Endometrial microvascular endothelial cells (primary cell): ENCODE results near the gene PEX11A. TPM values are rescaled to one million over a fixed set of nuclear protein-coding genes. Genes with fewer than 3 reads are reported as not detected.

Experiments used
- in situ Hi-C: cut with HindIII; loops from 2 replicates; pipeline ENCODE4 v1.10.0; 2017; ENCODE audit warnings: low sequenced_read_pairs, low pct_unique_long_range_greater_than_20kb; ENCODE audit errors: inconsistent ontology term
- total RNA-seq: library from RNA; depleted of rRNA; stranded (reverse); fragments of >200 nt; gene quantifications from one replicate; pipeline ENCODE4 v1.2.3, GENCODE V29; 2015; ENCODE audit errors: inconsistent ontology term

PEX11A gene
- total RNA-seq, 1 donor from 2014 or later, result 4.8 TPM

GRCh38 chr15:89680282-89680873, 10.2 kb downstream of the PEX11A start:
- in situ Hi-C loops, result no loop called here

GRCh38 chr15:89679212-89679611, 11.3 kb downstream of the PEX11A start, which contains the start of gene PLIN1:
PLIN1 (minus strand) TSS chr15:89679367; CDS start chr15:89677489, 1,878 bp downstream.
- in situ Hi-C loops, result no loop called here

GRCh38 chr15:89677381-89677780, 13.2 kb downstream of the PEX11A start:
- in situ Hi-C loops, result no loop called here

GRCh38 chr15:89675606-89676005, 14.9 kb downstream of the PEX11A start:
- in situ Hi-C loops, result no loop called here

- in situ Hi-C loops, result no loop called here
Observed at GRCh38 chr15:89674526-89674925, 16.0 kb downstream of the PEX11A start.

GRCh38 chr15:89673165-89673512, 17.4 kb downstream of the PEX11A start:
- in situ Hi-C loops, result no loop called here

GRCh38 chr15:89672221-89673164, 18.1 kb downstream of the PEX11A start:
- in situ Hi-C loops, result no loop called here

- in situ Hi-C loops, result no loop called here
Observed at GRCh38 chr15:89671687-89672086, 18.9 kb downstream of the PEX11A start.

GRCh38 chr15:89670971-89671560, 19.5 kb downstream of the PEX11A start:
- in situ Hi-C loops, result no loop called here

GRCh38 chr15:89669941-89670340, 20.6 kb downstream of the PEX11A start:
- in situ Hi-C loops, result no loop called here

- in situ Hi-C loops, result no loop called here
Observed at GRCh38 chr15:89669309-89669865, 21.2 kb downstream of the PEX11A start.

GRCh38 chr15:89668171-89668570, 22.4 kb downstream of the PEX11A start:
- in situ Hi-C loops, result no loop called here

GRCh38 chr15:89667706-89667960, 22.9 kb downstream of the PEX11A start:
- in situ Hi-C loops, result no loop called here

GRCh38 chr15:89666858-89667705, 23.5 kb downstream of the PEX11A start:
- in situ Hi-C loops, result no loop called here

- in situ Hi-C loops, result no loop called here
Observed at GRCh38 chr15:89666184-89666857, 24.2 kb downstream of the PEX11A start.

GRCh38 chr15:89665449-89666181, 24.9 kb downstream of the PEX11A start:
- in situ Hi-C loops, result no loop called here

GRCh38 chr15:89664441-89665350, 25.9 kb downstream of the PEX11A start:
- in situ Hi-C loops, result no loop called here
